Measurements from ENCODE around the gene MYLK2.

DNA sequence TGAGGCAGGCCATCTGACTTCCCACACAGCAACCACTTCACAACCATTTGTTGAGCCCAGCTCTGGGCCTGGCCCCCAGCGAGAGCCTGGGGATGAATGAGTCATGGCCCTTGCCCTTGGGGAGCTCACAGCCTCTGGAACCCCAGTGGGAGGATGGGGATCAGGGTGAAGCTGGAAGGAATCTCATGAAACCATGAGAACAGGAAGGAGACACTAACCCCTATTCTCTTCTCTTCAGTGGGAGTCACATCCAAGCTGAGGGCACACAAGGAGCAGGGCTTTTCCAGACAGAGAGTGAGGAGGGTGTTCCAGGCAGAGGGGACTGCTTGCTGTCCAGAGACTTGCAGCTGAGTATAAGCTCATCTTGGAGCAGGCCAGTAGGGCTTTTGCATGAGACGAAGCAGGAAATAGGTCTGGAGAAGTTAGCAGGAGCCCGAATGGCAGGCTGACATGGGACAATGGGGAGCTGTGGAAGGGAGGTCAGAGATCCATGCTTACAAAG is 18.8 kb downstream of the MYLK2 start:
- TF ChIP-seq EZH2 (IDR thresholded peaks at IDR 0.05; ENCODE audit: low read depth) (no peak), CTCF (conservative IDR thresholded peaks at IDR 0.05) (no peak)

All from PC-9 (cell line).